Lung (tissue), 12 donors: ENCODE results near the gene FAM186B. TPM values are rescaled to one million over a fixed set of nuclear protein-coding genes. Genes with fewer than 3 reads are reported as not detected.

ENCODE experiments used
- ATAC-seq: fragments of 200-7000 bp; cut with Tn5 transposase; one replicate; pipeline ENCODE4 v1.9.1; 2020; ENCODE audit warnings: moderate number of reproducible peaks; ENCODE audit not compliant: insufficient read depth, low FRiP score
- DNase-seq, 3 donors: peaks; one replicate each; pipeline ENCODE4 v3.0.0-alpha.2; 2013 to 2017
- H3K27ac ChIP-seq, 2 donors: one replicate each; pipeline ENCODE4 v1.5.1; 2013; ENCODE audit warnings: mild to moderate bottlenecking in 2 of 2, moderate library complexity in 2 of 2, control low read depth in 1 of 2, inconsistent platforms in 1 of 2, low read depth in 1 of 2, low read length in 1 of 2
- H3K27me3 ChIP-seq, 3 donors: one replicate each; pipeline ENCODE4 v1.5.1; 2013; ENCODE audit warnings: low read length in 2 of 3; ENCODE audit not compliant: control insufficient read depth in 3 of 3, insufficient read depth in 3 of 3
- H3K36me3 ChIP-seq, 4 donors: one replicate each; pipeline ENCODE4 v1.5.1; 2013; ENCODE audit warnings: low read length in 4 of 4, mild to moderate bottlenecking in 1 of 4, moderate library complexity in 1 of 4; ENCODE audit not compliant: control insufficient read depth in 4 of 4, insufficient read depth in 4 of 4
- H3K4me1 ChIP-seq, 5 donors: one replicate each; pipeline ENCODE4 v1.5.1; 2013; ENCODE audit warnings: low read length in 5 of 5, mild to moderate bottlenecking in 2 of 5, moderate library complexity in 1 of 5; ENCODE audit not compliant: control insufficient read depth in 5 of 5, insufficient read depth in 5 of 5
- H3K4me3 ChIP-seq: one replicate; pipeline ENCODE4 v1.5.1; 2013; ENCODE audit warnings: mild to moderate bottlenecking, control low read depth, moderate library complexity
- H3K9ac ChIP-seq, 2 donors: one replicate each; pipeline ENCODE4 v1.5.1; 2013; ENCODE audit warnings: low read length in 2 of 2, control low read depth in 1 of 2; ENCODE audit not compliant: insufficient read depth in 1 of 2
- H3K9me3 ChIP-seq, 4 donors: one replicate each; pipeline ENCODE4 v1.5.1; 2013; ENCODE audit warnings: low read length in 3 of 4, mild to moderate bottlenecking in 1 of 4, moderate library complexity in 1 of 4; ENCODE audit not compliant: control insufficient read depth in 4 of 4, insufficient read depth in 3 of 4
- CTCF ChIP-seq: IDR thresholded peaks from 2 replicates; pipeline ENCODE4 v1.5.1; 2012; ENCODE audit warnings: mild to moderate bottlenecking; ENCODE audit errors: control extremely low read depth, extremely low read depth
- WGBS, 2 donors: extraction: QIAGEN DNeasy Blood & Tissue Kit; methylation state at CpG; one replicate each; pipeline ENCODE4 v1.1.7; 2013; 5-methylcytosine and 5-hydroxymethylcytosine counted together
- polyA plus RNA-seq, 2 donors: library from polyadenylated mRNA; stranded (reverse); fragments of 200-250 nt; gene quantifications; one replicate each; pipeline ENCODE4 v1.2.1, GENCODE V29; 2013
- total RNA-seq, 2 donors: library from RNA; depleted of rRNA in 1 of 2; stranded (reverse); fragments of >200 nt in 1 of 2; gene quantifications; one replicate each; pipeline ENCODE4 v1.2.1, GENCODE V29; 2014 to 2021
- donor health status: control.
- donor health status: control.
- donor health status: Bipolar disorder and iron deficiency.
- donor health status: healthy.
- donor health status: DM: yes; HTN: yes; CAD: no.

Gene FAM186B
- total and polyA plus RNA-seq, 4 donors, result 0.17 to 0.80 (median 0.43) TPM

DNA sequence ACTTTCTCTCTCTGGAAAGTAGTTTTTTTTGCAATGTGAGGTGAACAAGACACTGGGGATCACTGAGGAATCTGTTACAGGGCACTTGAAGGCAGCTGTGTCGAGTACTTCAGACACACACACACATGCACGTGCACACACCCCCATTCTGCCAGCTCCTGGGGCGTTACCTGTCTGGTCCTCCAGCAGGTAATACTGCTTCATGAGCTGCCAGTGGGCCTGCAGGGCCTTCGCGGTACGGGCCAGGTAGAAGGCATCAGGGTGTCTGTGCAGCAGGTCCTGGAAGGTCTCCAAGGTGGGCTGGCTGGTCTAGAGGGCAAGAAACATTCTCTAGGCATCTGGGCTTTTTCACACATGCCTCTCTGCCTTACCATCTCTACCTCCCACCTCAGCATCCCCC, 42.6 kb downstream of the FAM186B start:
- WGBS, 2 donors, result 96% methylated on average over 6 of the region's 6 CpGs
- H3K4me1 ChIP-seq, result peaks cover 0 to 10% (median 7%) of the 10 kb centered on the region in 5 donors
- no peaks in the 10 kb centered on the region for H3K9me3 ChIP-seq
- peak in 1 of 3 donors; percentile 0 for DNase-seq
- H3K36me3 ChIP-seq, result peaks cover 17 to 57% (median 35%) of the 10 kb centered on the region in 4 donors
- no peak for ATAC-seq
- H3K9ac ChIP-seq, result no peak overlapping the region
- no peak overlapping the region for H3K27ac ChIP-seq
- TF ChIP-seq CTCF, result no peak
- no peaks in the 10 kb centered on the region for H3K27me3 ChIP-seq
- no peak overlapping the region for H3K4me3 ChIP-seq

DNA sequence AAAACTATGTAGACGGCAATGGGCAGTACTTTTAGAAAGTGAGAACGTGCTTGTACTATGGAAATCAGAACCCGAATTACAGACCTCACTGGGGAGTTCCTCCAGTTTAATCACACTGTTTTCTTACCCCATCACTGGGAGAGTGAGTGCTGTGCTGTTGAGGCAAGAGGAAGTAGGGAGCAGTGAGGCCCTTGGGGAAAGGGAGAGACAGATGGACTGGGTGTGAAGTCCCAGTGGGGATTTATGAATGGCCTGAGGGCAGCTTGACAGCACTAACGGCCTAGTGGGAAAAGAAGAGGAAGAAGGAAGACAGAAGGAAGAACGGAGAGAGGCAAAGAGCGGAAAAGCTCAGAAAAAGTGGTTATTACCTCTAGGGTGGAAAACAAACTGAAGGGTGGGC, 43.2 kb downstream of the FAM186B start:
- no peak overlapping the region for H3K9ac ChIP-seq
- no peak for TF ChIP-seq CTCF
- no peaks in the 10 kb centered on the region for H3K27me3 ChIP-seq
- H3K36me3 ChIP-seq, result peaks cover 17 to 63% (median 35%) of the 10 kb centered on the region in 4 donors
- no peak overlapping the region for H3K27ac ChIP-seq
- WGBS, 2 donors, result 86 to 88% methylated on average over 6 of the region's 6 CpGs
- no peak for ATAC-seq
- DNase-seq, result peak in 1 of 3 donors; percentile 1
- no peak overlapping the region for H3K4me3 ChIP-seq
- peaks cover 0 to 8% (median 7%) of the 10 kb centered on the region in 5 donors for H3K4me1 ChIP-seq
- no peaks in the 10 kb centered on the region for H3K9me3 ChIP-seq

GRCh38 chr12:49560695-49561094, 44.7 kb downstream of the FAM186B start:
- ATAC-seq (no peak), DNase-seq (no peak)
- 87 to 95% methylated on average over 7 of the region's 7 CpGs for WGBS, 2 donors
- no peak for TF ChIP-seq CTCF
- Histone ChIP-seq H3K4me3 (no peak overlapping the region), H3K4me1 (peaks cover 0 to 4% (median 0%) of the 10 kb centered on the region in 5 donors), H3K9ac (no peak overlapping the region), H3K27me3 (no peaks in the 10 kb centered on the region), H3K27ac (no peak overlapping the region), H3K9me3 (no peaks in the 10 kb centered on the region), H3K36me3 (peaks cover 17 to 76% (median 37%) of the 10 kb centered on the region in 4 donors)

GRCh38 chr12:49559011-49559675, 46.3 kb downstream of the FAM186B start:
- H3K9me3 ChIP-seq, result no peaks in the 10 kb centered on the region
- DNase-seq, result no peak
- H3K27me3 ChIP-seq, result no peaks in the 10 kb centered on the region
- 96% methylated on average over 17 of the region's 17 CpGs for WGBS, 2 donors
- no peak for ATAC-seq
- no peak overlapping the region for H3K9ac ChIP-seq
- H3K4me3 ChIP-seq, result no peak overlapping the region
- TF ChIP-seq CTCF, result no peak
- no peaks in the 10 kb centered on the region for H3K4me1 ChIP-seq
- no peak overlapping the region for H3K27ac ChIP-seq
- peaks cover 17 to 65% (median 29%) of the 10 kb centered on the region in 4 donors for H3K36me3 ChIP-seq
